Measurements from ENCODE around the gene ZNF630.
A peak's percentile ranks its signal among the peaks of the same experiment; 100 is the strongest.
"Not testable (repeated sequence)": the region's sequence is repeated elsewhere in the genome, so short reads cannot be mapped to it uniquely, and the experiment has no call there.

ZNF630 gene

GRCh38 chrX:48027545-48027944 lies 43.9 kb downstream of the ZNF630 start:
- not testable (repeated sequence) for DNase-seq

- DNase-seq = peak; percentile 1
Measured at GRCh38 chrX:48025561-48025960, 45.9 kb downstream of the ZNF630 start.

GRCh38 chrX:48022738-48023137 lies 48.7 kb downstream of the ZNF630 start:
- DNase-seq = no peak

GRCh38 chrX:48022100-48022499 lies 49.3 kb downstream of the ZNF630 start:
- no peak for DNase-seq

- peak; percentile 69 for DNase-seq
Measured at GRCh38 chrX:48021026-48021900, 50.2 kb downstream of the ZNF630 start.

GRCh38 chrX:48020472-48020871 lies 51.0 kb downstream of the ZNF630 start:
- not testable (repeated sequence) for DNase-seq

GRCh38 chrX:48019892-48020291 lies 51.5 kb downstream of the ZNF630 start:
- DNase-seq = not testable (repeated sequence)

- not testable (repeated sequence) for DNase-seq
Measured at GRCh38 chrX:48016583-48017310, 54.7 kb downstream of the ZNF630 start.

GRCh38 chrX:48009445-48009960 lies 61.9 kb downstream of the ZNF630 start:
- DNase-seq = not testable (repeated sequence)

Data from T1000 (cell line).